Stimulated activated naive CD8-positive, alpha-beta T cell treated with anti-CD3 and anti-CD28 coated beads, Interleukin-15, amount 100 ng/mL, for 72 hours (primary cell): ENCODE data around the gene SLC9A4.

ENCODE experiments used
- ATAC-seq: fragments of 150-1000 bp; cut with Tn5 transposase; 2 replicates; pipeline ENCODE4 v1.10.0; 2021; ENCODE audit warnings: mild to moderate bottlenecking, moderate library complexity
- DNase-seq, 2 donors: peaks; one replicate each; pipeline ENCODE4 v3.0.0; 2021 to 2022
- H3K27ac Mint-ChIP-seq, 2 donors: one replicate each; pipeline ENCODE4 v1.8.0; 2022; ENCODE audit warnings: mild to moderate bottlenecking in 2 of 2, mixed read lengths in 2 of 2, moderate library complexity in 2 of 2
- H3K27me3 Mint-ChIP-seq: one replicate; pipeline ENCODE4 v1.8.0; 2022; ENCODE audit warnings: mixed read lengths
- H3K4me1 Mint-ChIP-seq: one replicate; pipeline ENCODE4 v1.8.0; 2022; ENCODE audit warnings: mild to moderate bottlenecking, mixed read lengths
- H3K4me3 Mint-ChIP-seq, 2 donors: one replicate each; pipeline ENCODE4 v1.8.0; 2022; ENCODE audit warnings: mild to moderate bottlenecking in 2 of 2, mixed read lengths in 2 of 2, moderate library complexity in 1 of 2
- H3K9me3 Mint-ChIP-seq, 2 donors: one replicate each; pipeline ENCODE4 v1.8.0; 2022; ENCODE audit warnings: mixed read lengths in 2 of 2

Gene SLC9A4

GRCh38 chr2:102480285-102481195, 7.5 kb downstream of the SLC9A4 start:
- no peak for ATAC-seq
- H3K4me1 Mint-ChIP-seq = no peaks in the 10 kb centered on the region
- peaks cover 34% of the 10 kb centered on the region for H3K27me3 Mint-ChIP-seq
- no peak for DNase-seq
- H3K9me3 Mint-ChIP-seq = no peaks in the 10 kb centered on the region
- H3K4me3 Mint-ChIP-seq = no peak overlapping the region
- peak overlapping the region in 1 of 2 donors; percentile 19 for H3K27ac Mint-ChIP-seq

DNA sequence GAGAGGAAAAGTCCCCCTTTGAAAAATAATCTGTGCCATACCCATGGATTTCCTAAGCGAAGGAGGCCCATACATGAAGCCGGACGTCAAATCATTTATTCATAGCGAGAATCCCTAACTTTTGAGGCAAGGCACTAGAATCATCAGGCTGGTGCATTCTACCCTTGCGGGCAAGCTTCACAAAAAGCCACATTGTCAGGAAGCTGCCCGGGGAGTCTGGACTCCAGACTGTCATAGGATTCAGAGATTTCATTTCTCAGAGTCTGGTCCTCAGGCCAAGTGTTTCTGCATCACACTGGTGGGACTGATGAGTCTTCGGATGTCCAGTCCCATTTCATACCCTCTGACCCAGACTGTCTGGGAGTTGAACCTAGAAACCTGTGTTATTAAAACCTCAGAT, 8.9 kb downstream of the SLC9A4 start:
- Mint-ChIP-seq H3K9me3 (no peaks in the 10 kb centered on the region), H3K4me1 (peaks cover 2% of the 10 kb centered on the region), H3K27me3 (peaks cover 40% of the 10 kb centered on the region), H3K4me3 (no peak overlapping the region), H3K27ac (no peak overlapping the region)
- ATAC-seq = no peak
- no peak for DNase-seq

GRCh38 chr2:102483086-102483485, 10.1 kb downstream of the SLC9A4 start:
- ATAC-seq (no peak), DNase-seq (no peak)
- no peak overlapping the region for H3K27ac Mint-ChIP-seq
- no peaks in the 10 kb centered on the region for H3K9me3 Mint-ChIP-seq
- H3K4me1 Mint-ChIP-seq = peaks cover 13% of the 10 kb centered on the region
- H3K4me3 Mint-ChIP-seq = no peak overlapping the region
- H3K27me3 Mint-ChIP-seq = peaks cover 48% of the 10 kb centered on the region

- H3K4me3 Mint-ChIP-seq = no peak overlapping the region
- H3K27me3 Mint-ChIP-seq = peaks cover 48% of the 10 kb centered on the region
- no peaks in the 10 kb centered on the region for H3K9me3 Mint-ChIP-seq
- no peak overlapping the region for H3K27ac Mint-ChIP-seq
- DNase-seq = no peak
- H3K4me1 Mint-ChIP-seq = peaks cover 23% of the 10 kb centered on the region
- ATAC-seq = no peak
Observed at GRCh38 chr2:102484310-102485061, 11.5 kb downstream of the SLC9A4 start.

GRCh38 chr2:102485147-102485785, 12.2 kb downstream of the SLC9A4 start:
- no peak for DNase-seq
- Mint-ChIP-seq H3K27me3 (peaks cover 48% of the 10 kb centered on the region), H3K4me1 (peaks cover 31% of the 10 kb centered on the region), H3K27ac (no peak overlapping the region), H3K4me3 (no peak overlapping the region), H3K9me3 (no peaks in the 10 kb centered on the region)
- no peak for ATAC-seq

- H3K27me3 Mint-ChIP-seq = peaks cover 47% of the 10 kb centered on the region
- peaks cover 31% of the 10 kb centered on the region for H3K4me1 Mint-ChIP-seq
- no peak for ATAC-seq
- no peak overlapping the region for H3K4me3 Mint-ChIP-seq
- no peak for DNase-seq
- peaks cover 5 to 10% of the 10 kb centered on the region in 2 donors for H3K9me3 Mint-ChIP-seq
- peak overlapping the region in 1 of 2 donors; percentile 56 for H3K27ac Mint-ChIP-seq
Observed at GRCh38 chr2:102486941-102487702, 14.1 kb downstream of the SLC9A4 start.

DNA sequence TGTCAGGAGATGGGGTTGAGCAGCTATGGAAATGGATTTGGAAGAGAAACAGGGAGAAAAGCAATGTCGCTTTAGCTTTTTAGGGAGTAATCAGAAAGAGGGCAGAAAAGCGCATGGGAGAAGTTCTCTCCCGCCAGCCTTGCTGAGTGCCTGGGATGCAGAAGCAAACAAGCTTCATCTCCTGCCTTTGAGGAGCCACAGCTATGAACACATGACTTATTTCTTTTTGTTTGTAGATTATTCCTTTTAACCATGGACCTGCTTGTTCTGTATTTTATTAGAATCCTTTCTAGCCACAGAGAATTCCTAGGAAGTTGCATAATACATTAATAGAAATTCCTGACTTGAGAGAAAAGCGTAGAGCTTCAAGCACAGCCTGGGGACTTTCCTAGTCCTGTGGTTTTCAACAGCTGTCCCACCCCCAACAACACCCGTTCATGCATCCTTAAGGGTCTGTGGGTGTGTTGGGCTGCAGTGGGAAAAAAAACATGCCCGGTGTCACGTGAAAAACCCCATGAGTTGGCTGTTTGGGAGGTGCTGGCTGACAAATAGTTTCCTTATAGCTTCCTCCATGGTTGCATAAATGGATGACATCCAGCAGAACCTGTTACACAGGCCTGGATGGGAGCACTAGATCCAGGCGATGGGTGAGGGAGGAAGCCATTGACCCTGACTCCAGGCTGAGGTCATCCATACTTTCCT, 14.9 kb downstream of the SLC9A4 start:
- no peak overlapping the region for H3K27ac Mint-ChIP-seq
- H3K27me3 Mint-ChIP-seq = peaks cover 54% of the 10 kb centered on the region
- H3K4me3 Mint-ChIP-seq = no peak overlapping the region
- ATAC-seq = no peak
- H3K4me1 Mint-ChIP-seq = peaks cover 31% of the 10 kb centered on the region
- H3K9me3 Mint-ChIP-seq = peaks cover 5 to 12% of the 10 kb centered on the region in 2 donors
- DNase-seq = no peak

- Mint-ChIP-seq H3K27me3 (peaks cover 52% of the 10 kb centered on the region), H3K9me3 (peaks cover 10 to 22% of the 10 kb centered on the region in 2 donors), H3K4me3 (peak overlapping the region in 1 of 2 donors; percentile 24), H3K4me1 (peaks cover 31% of the 10 kb centered on the region), H3K27ac (no peak overlapping the region)
- DNase-seq (peak in 1 of 2 donors; percentile 26), ATAC-seq (peak; percentile 94)
Observed at GRCh38 chr2:102489646-102490045, 16.6 kb downstream of the SLC9A4 start.

DNA sequence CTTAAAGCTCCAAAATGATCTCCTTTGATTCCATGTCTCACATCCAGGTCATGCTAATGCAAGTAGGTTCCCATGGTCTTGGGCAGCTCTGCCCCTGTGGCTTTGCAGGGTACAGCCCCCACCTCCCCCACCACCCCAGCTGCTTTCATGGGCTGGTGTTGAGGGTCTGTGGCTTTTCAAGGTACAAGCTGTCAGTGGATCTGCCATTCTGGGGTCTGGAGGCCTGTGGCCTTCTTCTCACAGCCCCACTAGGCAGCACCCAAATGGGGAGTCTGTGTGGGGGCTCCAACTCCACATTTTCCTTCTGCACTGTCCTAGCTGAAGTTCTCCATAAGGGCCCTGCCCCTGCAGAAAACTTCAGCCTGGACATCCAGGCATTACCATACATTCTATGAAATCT, 19.0 kb downstream of the SLC9A4 start:
- Mint-ChIP-seq H3K4me1 (peaks cover 28% of the 10 kb centered on the region), H3K27me3 (peaks cover 44% of the 10 kb centered on the region), H3K27ac (no peak overlapping the region), H3K4me3 (no peak overlapping the region), H3K9me3 (peaks cover 10 to 30% of the 10 kb centered on the region in 2 donors)
- no peak for ATAC-seq
- DNase-seq = no peak

- no peak overlapping the region for H3K4me3 Mint-ChIP-seq
- no peak for DNase-seq
- ATAC-seq = no peak
- no peak overlapping the region for H3K27ac Mint-ChIP-seq
- H3K9me3 Mint-ChIP-seq = peaks cover 10 to 30% of the 10 kb centered on the region in 2 donors
- peaks cover 21% of the 10 kb centered on the region for H3K4me1 Mint-ChIP-seq
- H3K27me3 Mint-ChIP-seq = peaks cover 41% of the 10 kb centered on the region
Observed at GRCh38 chr2:102494570-102494969, 21.5 kb downstream of the SLC9A4 start.

- ATAC-seq (peak; percentile 95), DNase-seq (peak in 1 of 2 donors; percentile 34)
- no peak overlapping the region for H3K27ac Mint-ChIP-seq
- H3K27me3 Mint-ChIP-seq = peaks cover 36% of the 10 kb centered on the region
- peaks cover 5 to 13% of the 10 kb centered on the region in 2 donors for H3K9me3 Mint-ChIP-seq
- H3K4me3 Mint-ChIP-seq = peak overlapping the region in 1 of 2 donors; percentile 57
- H3K4me1 Mint-ChIP-seq = peaks cover 16% of the 10 kb centered on the region
Observed at GRCh38 chr2:102498414-102498813, 25.4 kb downstream of the SLC9A4 start.

- peaks cover 36% of the 10 kb centered on the region for H3K27me3 Mint-ChIP-seq
- H3K27ac Mint-ChIP-seq = no peak overlapping the region
- H3K9me3 Mint-ChIP-seq = peaks cover 0 to 8% of the 10 kb centered on the region in 2 donors
- ATAC-seq = no peak
- peaks cover 16% of the 10 kb centered on the region for H3K4me1 Mint-ChIP-seq
- DNase-seq = no peak
- no peak overlapping the region for H3K4me3 Mint-ChIP-seq
Observed at GRCh38 chr2:102499558-102499957, 26.5 kb downstream of the SLC9A4 start.

DNA sequence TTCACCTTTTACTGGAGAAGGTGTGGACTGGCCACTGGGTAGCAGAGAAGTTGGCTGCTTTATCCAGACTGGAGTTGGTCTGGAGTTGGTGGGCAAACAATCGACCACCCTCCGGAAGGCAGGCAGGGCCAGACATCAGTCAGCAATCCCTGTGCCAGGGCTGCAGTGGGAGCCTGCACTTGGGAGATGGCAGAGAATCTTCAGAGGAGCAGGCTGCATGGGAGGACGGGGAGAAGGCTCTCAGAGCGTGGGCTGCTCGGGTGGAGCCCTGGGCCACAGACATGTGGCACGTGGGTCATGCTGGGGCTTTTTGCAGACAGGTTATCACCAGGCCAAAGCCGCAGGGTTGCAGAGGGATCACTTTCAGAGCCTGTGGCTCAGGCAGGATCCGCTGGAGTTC, 29.6 kb downstream of the SLC9A4 start:
- Mint-ChIP-seq H3K4me1 (peaks cover 16% of the 10 kb centered on the region), H3K9me3 (no peaks in the 10 kb centered on the region), H3K4me3 (no peak overlapping the region), H3K27ac (no peak overlapping the region), H3K27me3 (peaks cover 16% of the 10 kb centered on the region)
- ATAC-seq (no peak), DNase-seq (no peak)

- no peak overlapping the region for H3K27ac Mint-ChIP-seq
- ATAC-seq (no peak), DNase-seq (no peak)
- no peak overlapping the region for H3K4me3 Mint-ChIP-seq
- peaks cover 13% of the 10 kb centered on the region for H3K4me1 Mint-ChIP-seq
- H3K9me3 Mint-ChIP-seq = peaks cover 9 to 12% of the 10 kb centered on the region in 2 donors
- H3K27me3 Mint-ChIP-seq = peaks cover 36% of the 10 kb centered on the region
Observed at GRCh38 chr2:102504833-102505232, 31.8 kb downstream of the SLC9A4 start.
